Activated CD4-positive, CD25-positive, alpha-beta regulatory T cell treated with anti-CD3 and anti-CD28 coated beads, Interleukin-2, amount 50 U/mL, for 72 hours (primary cell): Measurements from ENCODE around the gene ULBP1.
A peak's percentile ranks its signal among the peaks of the same experiment; 100 is the strongest.
"Not testable (repeated sequence)": the region's sequence is repeated elsewhere in the genome, so short reads cannot be mapped to it uniquely, and the experiment has no call there.

Experiments used
- DNase-seq: peaks from one replicate; pipeline ENCODE4 v3.0.0; 2021

ULBP1 gene

GRCh38 chr6:149953934-149954327 lies 9.8 kb upstream of the ULBP1 start:
- not testable (repeated sequence) for DNase-seq

GRCh38 chr6:149954328-149954983 lies 9.3 kb upstream of the ULBP1 start:
- not testable (repeated sequence) for DNase-seq

- not testable (repeated sequence) for DNase-seq
Measured at GRCh38 chr6:149954984-149955653, 8.6 kb upstream of the ULBP1 start.

- DNase-seq: not testable (repeated sequence)
Measured at GRCh38 chr6:149955654-149956317, 8.0 kb upstream of the ULBP1 start.

GRCh38 chr6:149958124-149958523 lies 5.6 kb upstream of the ULBP1 start:
- DNase-seq: not testable (repeated sequence)

- not testable (repeated sequence) for DNase-seq
Measured at GRCh38 chr6:149959806-149960205, 3.9 kb upstream of the ULBP1 start.

- DNase-seq: no peak
Measured at GRCh38 chr6:149960488-149960887, 3.3 kb upstream of the ULBP1 start.

- DNase-seq: no peak
Measured at GRCh38 chr6:149961728-149962425, 1.9 kb upstream of the ULBP1 start.

- no peak for DNase-seq
Measured at GRCh38 chr6:149962461-149963211, 1.1 kb upstream of the ULBP1 start.

GRCh38 chr6:149963212-149963461 lies 606 bp upstream of the ULBP1 start:
- peak; percentile 45 for DNase-seq

GRCh38 chr6:149964308-149965193 lies 808 bp downstream of the ULBP1 start:
- DNase-seq: no peak

GRCh38 chr6:149965194-149966020 lies 1.7 kb downstream of the ULBP1 start:
- no peak for DNase-seq

- DNase-seq: not testable (repeated sequence)
Measured at GRCh38 chr6:149966319-149966718, 2.6 kb downstream of the ULBP1 start.

- DNase-seq: no peak
Measured at GRCh38 chr6:149967591-149967990, 3.8 kb downstream of the ULBP1 start.

- DNase-seq: not testable (repeated sequence)
Measured at GRCh38 chr6:149967999-149968398, 4.3 kb downstream of the ULBP1 start.

- DNase-seq: not testable (repeated sequence)
Measured at GRCh38 chr6:149968909-149969308, 5.2 kb downstream of the ULBP1 start.

GRCh38 chr6:149969635-149970034 lies 5.9 kb downstream of the ULBP1 start:
- no peak for DNase-seq

- not testable (repeated sequence) for DNase-seq
Measured at GRCh38 chr6:149974394-149974793, 10.7 kb downstream of the ULBP1 start.

GRCh38 chr6:149974825-149975224 lies 11.1 kb downstream of the ULBP1 start:
- no peak for DNase-seq

GRCh38 chr6:149975400-149975799 lies 11.7 kb downstream of the ULBP1 start:
- no peak for DNase-seq

- no peak for DNase-seq
Measured at GRCh38 chr6:149977221-149977620, 13.5 kb downstream of the ULBP1 start.
